ENCODE measurements around the gene BARX2. TPM values are rescaled to one million over a fixed set of nuclear protein-coding genes. Genes with fewer than 3 reads are reported as not detected.

Gene BARX2
- total RNA-seq, 4 donors from 2014 or later = not detected

GRCh38 chr11:129391360-129391759 is 15.7 kb downstream of the BARX2 start:
- Histone ChIP-seq H3K27me3 (peaks cover 0 to 4% of the 10 kb centered on the region in 2 donors), H3K27ac (no peak overlapping the region), H3K9me3 (no peaks in the 10 kb centered on the region), H3K4me1 (no peaks in the 10 kb centered on the region), H3K4me3 (no peak overlapping the region), H3K36me3 (no peaks in the 10 kb centered on the region)
- no peak for TF ChIP-seq POLR2A (IDR thresholded peaks at IDR 0.05)
- no peak for TF ChIP-seq EP300 (IDR thresholded peaks at IDR 0.05)
- TF ChIP-seq CTCF (IDR thresholded peaks at IDR 0.05) = no peak
- DNase-seq (ENCODE audit: low spot score in 2 of 2) = no peak
- 42 to 43% methylated on average over 5 of the region's 5 CpGs for WGBS, 2 donors

GRCh38 chr11:129391821-129392220 is 16.2 kb downstream of the BARX2 start:
- no peak for TF ChIP-seq POLR2A (IDR thresholded peaks at IDR 0.05)
- no peak for TF ChIP-seq EP300 (IDR thresholded peaks at IDR 0.05)
- TF ChIP-seq CTCF (IDR thresholded peaks at IDR 0.05) = no peak
- H3K4me3 ChIP-seq = no peak overlapping the region
- no peaks in the 10 kb centered on the region for H3K4me1 ChIP-seq
- H3K36me3 ChIP-seq = no peaks in the 10 kb centered on the region
- peaks cover 0 to 4% of the 10 kb centered on the region in 2 donors for H3K27me3 ChIP-seq
- H3K9me3 ChIP-seq = no peaks in the 10 kb centered on the region
- 64 to 72% methylated on average over 6 of the region's 6 CpGs for WGBS, 2 donors
- no peak for DNase-seq (ENCODE audit: low spot score in 2 of 2)
- no peak overlapping the region for H3K27ac ChIP-seq

GRCh38 chr11:129392995-129393394 is 17.3 kb downstream of the BARX2 start:
- TF ChIP-seq POLR2A (IDR thresholded peaks at IDR 0.05) = no peak
- TF ChIP-seq CTCF (IDR thresholded peaks at IDR 0.05) = no peak
- no peak for TF ChIP-seq EP300 (IDR thresholded peaks at IDR 0.05)
- no peak for DNase-seq (ENCODE audit: low spot score in 2 of 2)
- WGBS, 2 donors = 34 to 43% methylated on average over 1 of the region's 1 CpG
- H3K27me3 ChIP-seq = peaks cover 0 to 4% of the 10 kb centered on the region in 2 donors
- H3K36me3 ChIP-seq = no peaks in the 10 kb centered on the region
- H3K27ac ChIP-seq = no peak overlapping the region
- no peaks in the 10 kb centered on the region for H3K9me3 ChIP-seq
- no peak overlapping the region for H3K4me3 ChIP-seq
- no peaks in the 10 kb centered on the region for H3K4me1 ChIP-seq

GRCh38 chr11:129394709-129395108 is 19.1 kb downstream of the BARX2 start:
- H3K4me1 ChIP-seq = no peaks in the 10 kb centered on the region
- no peak for TF ChIP-seq CTCF (IDR thresholded peaks at IDR 0.05)
- peaks cover 0 to 4% of the 10 kb centered on the region in 2 donors for H3K27me3 ChIP-seq
- H3K9me3 ChIP-seq = peaks cover 0 to 6% (median 0%) of the 10 kb centered on the region in 4 donors
- H3K4me3 ChIP-seq = no peak overlapping the region
- H3K36me3 ChIP-seq = no peaks in the 10 kb centered on the region
- WGBS, 2 donors = 62 to 71% methylated on average over 3 of the region's 3 CpGs
- DNase-seq (ENCODE audit: low spot score in 2 of 2) = no peak
- H3K27ac ChIP-seq = no peak overlapping the region

GRCh38 chr11:129395432-129395831 is 19.8 kb downstream of the BARX2 start:
- peaks cover 0 to 6% (median 0%) of the 10 kb centered on the region in 4 donors for H3K9me3 ChIP-seq
- H3K27me3 ChIP-seq = no peaks in the 10 kb centered on the region
- 39 to 41% methylated on average over 9 of the region's 9 CpGs for WGBS, 2 donors
- TF ChIP-seq EP300 (IDR thresholded peaks at IDR 0.05) (no peak), CTCF (IDR thresholded peaks at IDR 0.05) (no peak), POLR2A (IDR thresholded peaks at IDR 0.05) (no peak)
- no peaks in the 10 kb centered on the region for H3K36me3 ChIP-seq
- no peak for DNase-seq (ENCODE audit: low spot score in 2 of 2)
- H3K27ac ChIP-seq = no peak overlapping the region
- H3K4me3 ChIP-seq = no peak overlapping the region
- no peaks in the 10 kb centered on the region for H3K4me1 ChIP-seq

Data from tibial nerve (tissue), 4 donors.